IMR-90 (cell line): ENCODE measurements around the gene SEC14L1.

Experiments
- POLR2A ChIP-seq: IDR thresholded peaks from 2 replicates; pipeline ENCODE4 v1.6.1; 2012; ENCODE audit warnings: mild to moderate bottlenecking, low read depth, low read length
- TF ChIP-seq, protein P1 (sequence below): conservative IDR thresholded peaks from 2 replicates; pipeline ENCODE4 v1.5.1; 2012; ENCODE audit warnings: mild to moderate bottlenecking, low read depth, low read length, improper control_type of control experiment

GRCh38 chr17:77165577-77165976 lies 24.8 kb downstream of the SEC14L1 start:
- TF ChIP-seq, protein P1, sequence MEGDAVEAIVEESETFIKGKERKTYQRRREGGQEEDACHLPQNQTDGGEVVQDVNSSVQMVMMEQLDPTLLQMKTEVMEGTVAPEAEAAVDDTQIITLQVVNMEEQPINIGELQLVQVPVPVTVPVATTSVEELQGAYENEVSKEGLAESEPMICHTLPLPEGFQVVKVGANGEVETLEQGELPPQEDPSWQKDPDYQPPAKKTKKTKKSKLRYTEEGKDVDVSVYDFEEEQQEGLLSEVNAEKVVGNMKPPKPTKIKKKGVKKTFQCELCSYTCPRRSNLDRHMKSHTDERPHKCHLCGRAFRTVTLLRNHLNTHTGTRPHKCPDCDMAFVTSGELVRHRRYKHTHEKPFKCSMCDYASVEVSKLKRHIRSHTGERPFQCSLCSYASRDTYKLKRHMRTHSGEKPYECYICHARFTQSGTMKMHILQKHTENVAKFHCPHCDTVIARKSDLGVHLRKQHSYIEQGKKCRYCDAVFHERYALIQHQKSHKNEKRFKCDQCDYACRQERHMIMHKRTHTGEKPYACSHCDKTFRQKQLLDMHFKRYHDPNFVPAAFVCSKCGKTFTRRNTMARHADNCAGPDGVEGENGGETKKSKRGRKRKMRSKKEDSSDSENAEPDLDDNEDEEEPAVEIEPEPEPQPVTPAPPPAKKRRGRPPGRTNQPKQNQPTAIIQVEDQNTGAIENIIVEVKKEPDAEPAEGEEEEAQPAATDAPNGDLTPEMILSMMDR, result no peak
- no peak for TF ChIP-seq POLR2A
